Measurements from ENCODE around the gene ALKBH5. TPM values are rescaled to one million over a fixed set of nuclear protein-coding genes. Genes with fewer than 3 reads are reported as not detected.

Gene ALKBH5
- total and polyA plus RNA-seq, 2 of the 8 experiments (the other 6 are each of a cell fraction or from before 2014, with no cell fraction given): 63.7 to 86.4 TPM

DNA sequence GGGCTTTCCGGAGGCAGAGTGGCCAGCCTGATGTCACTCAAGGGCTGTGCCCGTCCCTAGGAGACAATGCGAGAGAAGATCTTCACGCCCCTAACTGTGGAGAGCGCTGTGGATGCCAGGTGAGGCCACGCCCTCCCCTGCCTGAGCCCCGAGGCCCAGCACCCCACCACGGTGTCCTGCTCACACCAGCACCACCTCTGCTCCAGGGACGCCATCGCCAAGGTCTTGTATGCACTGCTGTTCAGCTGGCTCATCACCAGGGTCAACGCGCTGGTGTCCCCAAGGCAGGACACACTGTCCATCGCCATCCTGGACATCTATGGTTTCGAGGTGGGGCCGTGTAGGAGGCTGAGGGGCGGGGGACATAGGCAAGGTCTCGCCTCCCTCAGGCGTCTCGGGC, 47.3 kb upstream of the ALKBH5 start:
- peak overlapping the region; percentile 22; the same call in 1 of the 2 replicates for H4K8ac ChIP-seq (ENCODE audit: extremely low read depth, insufficient read depth, low read length)
- no peaks in the 10 kb centered on the region for H3K23me2 ChIP-seq (ENCODE audit: low read depth, low read length)
- H3K4me2 ChIP-seq (ENCODE audit: insufficient read depth in 1 of 2, low read depth in 2 of 2, low read length in 2 of 2): no peak overlapping the region
- no peak overlapping the region for H3K4ac ChIP-seq (replicated peaks; ENCODE audit: insufficient read length, low read depth, low read length)
- H2BK20ac ChIP-seq (ENCODE audit: low read length): no peak overlapping the region
- DNase-seq (ENCODE audit: low read depth in 1 of 2, low spot score in 2 of 2) (no peak), FAIRE-seq (no peak)
- H3K4me1 ChIP-seq (replicated peaks in 1 of 4; ENCODE audit: control insufficient read depth in 3 of 4, insufficient read depth in 4 of 4, low read length in 3 of 4): peaks cover 0 to 6% (median 0%) of the 10 kb centered on the region in 4 experiments; a peak in 2 of 7 replicates
- H3K79me1 ChIP-seq (ENCODE audit: low read depth, low read length): no peaks in the 10 kb centered on the region
- peak overlapping the region; percentile 61; the same call in 1 of the 2 replicates for H2BK15ac ChIP-seq (ENCODE audit: low read length)
- H3K79me2 ChIP-seq (ENCODE audit: control insufficient read depth in 1 of 2, insufficient read depth in 2 of 2, low read length in 2 of 2): no peaks in the 10 kb centered on the region
- no peak overlapping the region for H2AFZ ChIP-seq (ENCODE audit: low read length)
- H2BK12ac ChIP-seq (ENCODE audit: low read depth, low read length): no peak overlapping the region; the same call in 1 of the 2 replicates
- peaks cover 0 to 2% of the 10 kb centered on the region in 2 experiments for H4K20me1 ChIP-seq (replicated peaks in 1 of 2; ENCODE audit: control insufficient read depth in 1 of 2, insufficient read depth in 2 of 2, low read length in 2 of 2)
- no peak overlapping the region for H2BK120ac ChIP-seq (replicated peaks; ENCODE audit: low read depth, low read length)
- ChIA-PET CTCF (ENCODE audit: partially characterized antibody) (interaction anchor here (0.6 kb wide), 1 partner anchor 69 kb away, joined by 3 read pairs; no protein-coding TSS in a partner anchor), POLR2A (ENCODE audit: partially characterized antibody) (interaction anchor here (0.8 to 1.1 kb wide), 2 partner anchors 26 to 47 kb away, joined by 3 read pairs; partner anchors contain the start of gene ALKBH5)
- no peaks in the 10 kb centered on the region for H3K9me3 ChIP-seq (ENCODE audit: insufficient read depth in 2 of 2, low read depth in 1 of 2, low read length in 1 of 2)
- no peak overlapping the region for H3K18ac ChIP-seq (ENCODE audit: extremely low read depth, low read length)
- no peak overlapping the region for H3K4me3 ChIP-seq (ENCODE audit: extremely low read depth in 1 of 4, insufficient read depth in 2 of 4, low read depth in 3 of 4, low read length in 4 of 4)
- H4K5ac ChIP-seq (ENCODE audit: insufficient read length, low read depth, low read length): no peak overlapping the region
- H4K91ac ChIP-seq (replicated peaks; ENCODE audit: insufficient read length, low read length): no peak overlapping the region
- H2AK5ac ChIP-seq (ENCODE audit: low read depth, low read length): peak overlapping the region; percentile 8; the same call in 1 of the 2 replicates
- peak overlapping the region; percentile 52; the same call in 1 of the 2 replicates for H2BK5ac ChIP-seq (ENCODE audit: low read depth, low read length)
- no peak overlapping the region for H3K9ac ChIP-seq (replicated peaks in 1 of 4; ENCODE audit: extremely low read depth in 1 of 4, low read depth in 3 of 4, low read length in 3 of 4)
- no peak overlapping the region for H3K27ac ChIP-seq (ENCODE audit: low read depth, low read length)
- H3K23ac ChIP-seq (ENCODE audit: insufficient read length): no peak overlapping the region
- no peaks in the 10 kb centered on the region for H3K36me3 ChIP-seq (ENCODE audit: control insufficient read depth in 2 of 4, insufficient read depth in 4 of 4, low read length in 3 of 4)
- WGBS, 2 experiments (ENCODE audit: extremely low coverage in 1 of 2, insufficient coverage in 1 of 2, insufficient read length in 1 of 2, insufficient replicate concordance in 2 of 2, low coverage in 1 of 2, low lambda C conversion rate in 2 of 2, missing lambda C conversion rate in 1 of 2): 88% methylated on average over 19 of the region's 19 CpGs; no CpG with 5 or more reads in 1 of the 2 experiments
- no peak overlapping the region for H3K56ac ChIP-seq (replicated peaks; ENCODE audit: insufficient read length, low read depth, low read length)
- H3K27me3 ChIP-seq (replicated peaks in 1 of 4; ENCODE audit: control insufficient read depth in 3 of 4, extremely low read depth in 1 of 4, insufficient read depth in 3 of 4, low read length in 3 of 4): no peaks in the 10 kb centered on the region; a peak in 1 of 7 replicates
- H3K14ac ChIP-seq (ENCODE audit: insufficient read length): no peak overlapping the region
- TF ChIP-seq CBX5 (IDR thresholded peaks at IDR 0.05; ENCODE audit: low read depth, low read length) (no peak), SIX5 (IDR thresholded peaks at IDR 0.05; ENCODE audit: low read depth, low read length) (no peak), SAP30 (IDR thresholded peaks at IDR 0.05; ENCODE audit: insufficient read depth, insufficient replicate concordance, low read length) (no peak), SP4 (IDR thresholded peaks at IDR 0.05; ENCODE audit: low read length) (no peak), CTCF (IDR thresholded peaks at IDR 0.05; ENCODE audit: control extremely low read depth in 1 of 3, insufficient read depth in 1 of 3, low read depth in 1 of 3, low read length in 3 of 3) (no peak), KDM4A (IDR thresholded peaks at IDR 0.05; ENCODE audit: low read depth, low read length, severe bottlenecking) (no peak), CTBP2 (IDR thresholded peaks at IDR 0.05; ENCODE audit: borderline replicate concordance, insufficient read depth, insufficient read length, low read length) (no peak), SUZ12 (IDR thresholded peaks at IDR 0.05; ENCODE audit: low read length) (no peak), YY1 (IDR thresholded peaks at IDR 0.05; ENCODE audit: low read depth, low read length) (no peak), KDM5A (IDR thresholded peaks at IDR 0.05; ENCODE audit: low read length) (no peak), HDAC6 (IDR thresholded peaks at IDR 0.05; ENCODE audit: low read depth, low read length) (no peak)
